Measurements from ENCODE around the gene SLC7A9.
"Not testable (repeated sequence)": the region's sequence is repeated elsewhere in the genome, so short reads cannot be mapped to it uniquely, and the experiment has no call there.

Gene SLC7A9

DNA sequence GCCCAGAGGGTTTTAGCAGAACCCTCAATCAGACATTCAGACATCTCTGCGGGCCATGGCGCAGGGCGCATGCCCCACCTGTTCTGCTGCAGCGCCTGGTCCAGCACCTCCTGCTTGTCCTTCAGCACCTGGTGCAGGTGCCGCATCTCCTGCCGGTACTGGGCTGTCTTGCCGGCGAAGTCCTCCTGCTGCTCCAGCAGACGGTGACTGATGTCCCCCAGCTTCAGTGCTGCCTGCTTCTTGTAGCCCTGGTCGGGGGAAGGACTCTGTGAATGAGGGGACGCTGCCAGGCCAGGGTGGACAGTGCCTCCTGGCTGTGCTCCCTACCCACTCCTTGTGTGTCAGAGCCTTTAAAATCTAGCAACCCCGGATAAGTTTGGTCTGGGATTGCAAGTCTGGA, 12.2 kb upstream of the SLC7A9 start:
- DNase-seq, result no peak

GRCh38 chr19:32880622-32881021, 11.1 kb upstream of the SLC7A9 start:
- no peak for DNase-seq

DNA sequence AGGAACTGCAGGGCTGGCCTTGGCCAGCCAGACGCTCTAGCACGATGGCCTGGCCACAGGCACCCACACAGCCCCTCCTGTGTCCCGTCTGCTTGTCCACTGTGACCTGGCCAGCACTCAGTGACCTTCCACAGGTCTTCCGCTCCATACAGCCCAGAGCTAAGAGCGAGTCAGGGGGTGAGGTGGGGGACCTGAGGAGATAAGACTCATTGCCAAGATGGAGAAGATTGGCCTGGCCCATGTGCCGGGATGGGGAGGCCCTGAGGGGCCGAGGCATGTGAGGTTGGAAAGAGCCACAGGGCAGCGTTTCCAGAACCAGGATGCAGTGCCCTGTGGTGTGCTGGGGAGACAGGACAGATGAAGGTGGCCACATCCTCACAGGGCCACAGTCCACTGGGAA, 10.2 kb upstream of the SLC7A9 start:
- DNase-seq, result no peak

GRCh38 chr19:32878988-32879387, 9.4 kb upstream of the SLC7A9 start:
- DNase-seq, result no peak

DNA sequence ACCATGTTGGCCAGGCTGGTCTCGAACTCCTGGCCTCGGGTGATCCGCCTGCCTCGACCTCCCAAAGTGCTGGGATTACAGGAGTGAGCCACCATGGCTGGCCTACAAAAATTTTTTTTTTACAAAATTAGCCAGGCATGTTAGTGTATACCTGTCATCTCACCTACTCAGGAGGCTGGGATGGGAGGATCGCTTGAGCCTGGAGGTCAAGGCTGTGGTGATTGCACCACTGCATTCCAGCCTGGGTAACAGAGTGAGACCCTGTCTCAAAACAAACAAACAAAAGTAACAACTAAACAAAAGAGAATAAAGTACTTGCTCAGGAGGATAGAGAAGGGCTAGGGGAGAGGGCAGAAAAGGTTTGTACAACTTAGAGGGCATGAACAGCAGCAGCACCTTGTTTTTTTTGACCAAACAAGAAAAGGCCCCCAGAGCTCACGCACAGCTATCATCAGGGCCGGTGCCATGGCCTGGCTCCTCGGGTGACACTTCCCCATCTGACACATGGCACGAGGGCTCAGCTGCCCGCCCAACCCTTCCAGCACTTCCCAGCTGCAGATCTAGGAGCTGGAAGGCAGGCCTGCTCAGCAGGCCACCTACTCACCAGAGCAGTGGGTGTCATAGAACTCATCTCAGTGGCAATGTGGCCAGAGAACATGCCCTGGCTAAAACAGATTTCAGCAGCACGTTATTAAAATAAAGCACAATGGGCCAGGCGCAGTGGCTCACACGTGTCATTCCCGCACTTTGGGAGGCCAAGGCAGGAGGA, 8.6 kb upstream of the SLC7A9 start:
- no peak for DNase-seq

DNA sequence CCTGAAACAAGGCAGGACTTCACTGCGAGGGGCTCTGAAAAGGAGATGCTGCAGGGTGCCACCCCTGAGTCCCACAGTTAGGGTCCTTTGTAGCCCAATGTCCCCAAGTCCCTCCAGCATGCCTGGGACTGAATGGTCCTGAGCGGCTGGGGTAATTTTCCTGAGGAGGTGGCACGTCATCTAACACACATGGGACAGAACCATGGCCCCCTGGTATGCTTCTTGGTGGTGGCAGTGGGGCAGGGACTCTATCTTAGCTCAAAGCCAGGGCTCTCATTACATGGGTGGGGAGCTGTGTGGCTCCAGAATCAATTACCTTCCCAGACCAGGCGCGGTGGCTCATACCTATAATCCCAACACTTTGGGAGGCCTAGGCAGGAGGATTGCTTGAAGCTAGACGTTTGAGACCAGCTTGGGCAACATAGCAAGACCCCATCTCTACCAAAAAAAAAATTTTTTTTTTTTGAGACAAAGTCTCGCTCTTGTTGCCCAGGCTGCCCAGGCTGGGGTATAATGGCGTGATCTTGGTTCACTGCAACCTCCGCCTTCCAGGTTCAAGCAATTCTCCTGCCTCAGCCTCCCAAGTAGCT, 7.9 kb upstream of the SLC7A9 start:
- DNase-seq, result no peak

- no peak for DNase-seq
Observed at GRCh38 chr19:32876919-32877285, 7.3 kb upstream of the SLC7A9 start.

DNA sequence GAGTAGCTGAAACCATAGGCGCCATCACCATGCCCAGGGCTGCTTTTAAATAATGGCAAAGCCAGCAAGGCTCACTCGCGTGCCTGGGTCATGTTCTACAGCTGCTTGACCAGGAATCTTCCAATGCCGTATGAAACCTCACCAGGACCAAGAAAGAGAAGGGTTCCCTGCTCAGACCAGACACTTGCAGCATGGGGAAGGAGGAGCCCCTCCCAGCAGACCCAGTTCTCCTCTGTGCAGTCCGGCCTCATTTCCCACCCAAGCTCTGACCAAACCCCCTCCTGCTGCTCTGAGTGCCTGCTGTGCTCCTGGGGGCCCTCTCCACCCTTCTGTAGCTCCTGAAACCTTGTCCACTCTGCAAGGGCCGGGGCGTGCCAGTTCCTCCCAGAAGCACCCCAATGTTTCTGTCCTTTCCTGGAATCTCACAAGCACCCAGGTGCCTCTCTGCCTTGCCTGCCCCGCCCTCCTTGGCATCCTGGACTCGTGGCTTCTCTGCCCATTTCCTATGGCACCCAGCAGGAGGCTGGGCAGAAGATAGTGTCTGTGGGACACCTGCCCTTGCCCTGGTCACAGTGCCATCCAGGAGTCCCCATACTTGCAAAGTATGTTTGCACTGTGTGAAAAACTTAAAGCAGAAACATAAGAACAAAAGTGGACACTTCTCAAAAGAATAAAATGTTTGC, 6.8 kb upstream of the SLC7A9 start:
- no peak for DNase-seq

DNA sequence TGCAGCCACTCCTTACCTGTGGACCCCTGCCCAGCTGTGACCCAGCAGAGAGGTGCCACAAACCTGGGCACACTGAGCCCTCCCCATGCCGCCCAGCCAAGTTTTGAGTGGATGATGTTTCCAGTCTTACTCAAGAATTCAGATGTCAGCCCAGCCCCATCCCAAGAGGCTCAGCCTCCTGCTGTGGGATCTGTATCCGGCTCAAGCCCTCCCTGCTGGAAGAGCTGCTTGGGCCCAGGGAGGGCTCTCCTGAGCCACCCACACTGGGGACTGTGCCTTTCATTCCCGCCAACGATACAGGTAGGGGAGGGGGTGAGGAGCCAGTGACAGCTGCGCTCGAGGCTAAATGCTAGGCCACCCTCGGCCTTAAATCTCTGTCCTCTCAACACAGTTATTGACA, 5.9 kb upstream of the SLC7A9 start:
- no peak for DNase-seq

DNA sequence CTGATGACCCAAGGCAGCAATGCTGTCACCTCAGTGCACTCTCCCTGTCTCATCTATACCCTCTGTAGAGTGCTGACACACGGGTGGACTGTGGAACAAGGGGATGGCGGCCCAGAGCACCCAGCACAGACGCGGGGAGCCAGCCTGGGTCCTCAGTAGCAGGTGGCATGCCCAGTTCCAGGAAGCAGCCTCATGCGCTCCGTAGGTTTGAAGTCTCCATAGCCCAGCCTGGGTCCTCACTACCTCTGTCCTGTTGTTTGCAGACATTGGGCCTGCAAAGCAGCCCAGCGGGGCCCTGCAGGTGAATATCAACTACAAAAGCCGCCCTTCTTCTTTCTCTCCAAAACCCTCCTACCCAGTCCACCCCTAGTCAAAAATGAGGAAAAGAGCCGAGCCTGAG, 5.0 kb upstream of the SLC7A9 start:
- DNase-seq, result no peak

DNA sequence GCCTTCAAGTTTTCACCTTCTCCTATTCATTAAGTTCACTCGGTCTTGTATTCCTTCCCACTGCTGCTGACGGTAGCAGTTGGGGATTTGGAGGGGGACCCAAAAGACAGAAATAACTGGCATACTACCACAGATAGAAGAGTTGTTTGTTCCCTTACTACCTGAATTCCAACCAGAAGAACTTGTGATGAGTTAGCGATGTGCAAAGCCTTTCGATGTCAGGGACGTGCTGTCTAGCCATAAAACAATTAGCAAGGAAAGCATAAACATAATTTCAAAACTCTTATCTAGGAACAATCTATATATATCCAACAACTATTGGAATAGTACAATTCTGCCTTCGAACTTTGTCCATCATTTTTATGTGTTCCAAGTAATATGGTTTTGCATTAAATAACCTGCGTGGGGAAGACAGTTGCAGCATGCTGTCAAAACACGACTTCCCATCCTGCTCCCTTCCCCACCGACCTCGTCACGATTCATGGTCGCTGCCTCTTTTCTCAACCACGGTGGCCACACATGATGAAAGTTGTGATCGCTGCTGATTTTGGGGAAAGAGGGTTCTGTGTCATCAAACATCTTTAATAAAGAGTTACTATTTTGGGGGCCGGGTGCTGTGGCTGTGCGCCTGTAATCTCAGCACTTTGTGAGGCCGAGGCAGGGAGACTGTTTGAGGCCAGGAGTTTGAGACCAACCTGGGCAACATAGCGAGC, 3.8 kb upstream of the SLC7A9 start:
- DNase-seq, result no peak

GRCh38 chr19:32872391-32872790, 2.8 kb upstream of the SLC7A9 start:
- DNase-seq, result no peak

DNA sequence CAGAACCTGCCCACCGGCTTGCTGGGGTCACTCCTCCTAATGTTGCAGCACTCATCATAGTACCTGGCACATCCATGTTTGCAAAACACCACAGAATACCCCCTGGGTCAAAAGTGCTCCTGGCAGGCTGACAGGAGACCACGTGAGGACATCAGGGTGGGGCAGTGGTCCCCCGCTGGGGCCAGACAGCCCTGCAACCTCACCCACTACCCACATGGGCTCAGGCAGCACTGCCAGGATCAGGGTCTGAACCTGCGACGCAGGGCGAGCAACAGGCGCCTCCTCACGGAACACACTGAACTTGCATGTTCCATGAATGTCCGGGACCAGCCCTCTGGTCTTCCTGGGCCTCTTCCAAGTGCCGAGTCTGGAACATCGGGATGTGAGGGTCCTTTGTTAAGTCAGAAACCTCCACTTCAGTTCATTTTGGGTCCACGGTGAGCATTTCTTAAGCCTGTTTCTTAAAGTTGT, 1.4 kb upstream of the SLC7A9 start:
- DNase-seq, result no peak

GRCh38 chr19:32869966-32870573, 503 bp upstream of the SLC7A9 start:
- DNase-seq, result no peak

DNA sequence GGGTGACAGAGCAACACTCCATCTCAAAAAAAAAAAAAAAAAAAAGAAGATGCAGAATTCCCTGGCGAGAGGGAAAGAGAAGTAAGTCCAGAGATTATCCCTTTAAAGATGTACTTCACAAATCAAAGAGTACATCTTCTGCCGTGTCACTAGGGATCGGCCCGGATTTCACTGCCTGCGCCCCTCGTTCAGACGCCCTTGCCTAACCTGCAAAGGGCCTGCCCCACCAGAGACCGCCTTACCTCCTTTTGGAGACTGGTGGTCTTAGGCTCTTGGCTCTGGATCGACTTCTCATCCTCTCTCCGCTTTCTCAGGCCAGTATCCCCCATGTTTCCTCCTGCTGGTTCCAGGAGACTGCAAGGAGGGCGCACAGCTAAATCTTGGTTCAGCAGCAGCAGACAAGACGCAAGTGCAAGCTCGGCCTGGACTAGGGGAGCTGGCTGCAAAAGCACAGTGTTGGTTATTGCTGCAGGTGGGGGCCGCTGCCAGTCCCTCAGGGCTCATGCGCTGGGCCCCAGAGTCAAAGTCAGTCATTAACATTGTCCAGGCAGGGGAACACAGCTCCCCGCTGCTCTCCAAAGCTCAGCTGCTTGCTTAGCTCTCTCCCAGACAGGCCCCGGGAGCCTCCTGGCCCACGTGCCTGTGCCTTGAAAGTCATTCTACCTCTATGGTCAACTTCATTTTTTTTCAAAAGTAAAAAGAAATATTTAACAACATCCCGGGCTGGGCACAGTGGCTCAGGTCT, 1.2 kb downstream of the SLC7A9 start:
- no peak for DNase-seq

DNA sequence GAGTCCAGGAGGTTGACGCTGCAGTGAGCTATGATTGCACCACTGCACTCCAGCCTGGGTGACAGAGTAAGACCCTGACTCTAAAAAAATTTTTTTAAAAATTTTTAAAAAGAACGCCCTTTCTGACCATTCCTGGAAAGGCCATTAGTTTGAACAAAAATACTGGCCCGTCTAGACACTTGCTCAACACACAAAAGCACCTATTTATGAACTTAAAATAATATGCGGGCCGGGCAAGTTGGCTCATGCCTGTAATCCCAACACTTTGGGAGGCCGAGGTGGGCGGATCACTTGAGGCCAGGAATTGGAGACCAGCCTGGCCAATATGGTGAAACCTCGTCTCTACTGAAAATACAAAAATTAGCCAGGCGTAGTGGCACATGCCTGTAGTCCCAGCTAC, 2.1 kb downstream of the SLC7A9 start:
- DNase-seq, result not testable (repeated sequence)

- DNase-seq, result no peak
Observed at GRCh38 chr19:32866564-32867265, 2.9 kb downstream of the SLC7A9 start.

DNA sequence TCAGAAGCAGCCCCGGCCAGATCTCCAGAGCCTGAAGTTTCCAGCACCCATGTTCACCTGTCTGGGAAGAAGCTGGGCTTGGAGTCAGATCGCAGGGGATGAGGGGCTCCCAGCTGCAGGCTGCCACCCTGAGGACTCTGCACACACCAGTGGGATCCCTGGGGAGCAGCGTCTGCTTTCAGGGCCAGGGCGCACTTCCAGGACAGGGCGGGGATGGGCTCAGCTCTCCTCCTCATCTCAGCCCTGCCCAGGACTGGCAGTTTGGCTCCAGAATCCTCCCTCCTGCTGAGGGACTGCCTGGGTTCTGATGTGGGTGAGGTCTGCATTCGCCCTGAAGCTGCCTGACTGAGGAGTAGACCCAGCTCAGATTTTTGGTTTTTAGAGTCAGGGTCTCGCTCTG, 3.5 kb downstream of the SLC7A9 start:
- DNase-seq, result no peak

GRCh38 chr19:32865326-32865725, 4.2 kb downstream of the SLC7A9 start:
- DNase-seq, result no peak

DNA sequence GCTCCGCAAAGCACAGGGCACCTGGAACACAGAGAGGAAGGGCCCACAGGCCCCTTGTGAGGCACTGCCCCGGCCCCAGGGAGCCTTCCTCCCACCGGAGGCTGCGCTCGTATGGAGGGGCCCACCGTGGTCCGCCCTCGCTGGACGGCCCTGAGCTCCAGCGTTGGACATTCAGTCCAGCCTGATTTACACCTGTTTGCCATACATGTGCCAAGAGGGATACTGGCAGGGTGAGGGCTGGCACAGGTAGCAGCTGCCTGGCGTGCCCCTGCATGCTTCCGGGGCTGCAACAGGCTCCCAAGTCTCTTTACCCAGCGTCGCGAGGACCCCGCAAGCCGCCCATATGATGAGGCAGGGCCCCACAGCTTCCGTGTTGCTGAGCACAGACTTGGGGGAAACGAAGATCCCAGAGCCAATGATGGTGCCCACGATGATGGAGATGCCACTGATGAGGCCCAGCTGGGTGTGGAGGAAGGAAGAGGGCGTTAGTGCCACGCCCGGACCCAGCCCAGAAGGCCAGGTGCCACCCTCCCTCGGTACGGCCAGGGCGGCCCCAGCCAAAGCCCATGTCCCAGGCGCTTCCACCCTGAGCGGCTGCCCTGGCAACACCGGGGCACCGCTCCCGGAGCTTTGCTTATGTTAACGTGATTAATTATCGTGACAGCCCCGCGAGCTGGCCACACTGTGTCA, 5.1 kb downstream of the SLC7A9 start:
- no peak for DNase-seq

- DNase-seq, result no peak
Observed at GRCh38 chr19:32863841-32864240, 5.7 kb downstream of the SLC7A9 start.

Data from hippocampal formation (tissue), 2 donors.